T-helper 1 cell (primary cell): ENCODE measurements around the gene PROM2.

Experiments
- DNase-seq, 5 donors: peaks; one replicate each; pipeline ENCODE4 v3.0.0-alpha.2; 2012 to 2020

The PROM2 gene

DNA sequence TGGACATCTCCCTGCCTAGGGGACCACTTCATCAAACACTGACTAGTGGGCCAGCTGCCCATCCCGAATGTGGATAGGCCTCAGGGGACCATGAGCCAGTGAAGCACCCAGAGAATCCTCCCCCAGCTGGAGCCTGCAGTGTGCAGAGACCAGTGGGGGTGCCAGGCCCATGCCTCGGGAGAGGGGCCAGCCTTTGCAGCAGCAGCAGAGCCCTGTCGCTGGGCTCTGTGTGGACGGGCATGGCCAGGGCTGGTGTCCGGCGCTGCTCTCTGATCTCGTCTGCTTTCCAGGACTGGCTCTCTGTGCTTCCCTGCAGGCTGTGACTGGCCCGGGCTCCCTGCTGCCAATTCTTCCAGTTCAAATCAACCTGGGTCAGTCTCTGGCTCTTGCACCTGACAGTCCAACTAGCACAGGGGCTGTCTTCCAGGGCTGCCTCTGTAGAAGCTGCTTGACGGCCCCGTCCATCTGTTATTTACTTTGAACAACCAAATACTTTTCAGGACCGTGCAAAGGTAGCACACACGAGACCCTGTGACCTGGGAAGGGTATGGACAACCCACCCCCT, 34.3 kb downstream of the PROM2 start:
- no peak for DNase-seq

DNA sequence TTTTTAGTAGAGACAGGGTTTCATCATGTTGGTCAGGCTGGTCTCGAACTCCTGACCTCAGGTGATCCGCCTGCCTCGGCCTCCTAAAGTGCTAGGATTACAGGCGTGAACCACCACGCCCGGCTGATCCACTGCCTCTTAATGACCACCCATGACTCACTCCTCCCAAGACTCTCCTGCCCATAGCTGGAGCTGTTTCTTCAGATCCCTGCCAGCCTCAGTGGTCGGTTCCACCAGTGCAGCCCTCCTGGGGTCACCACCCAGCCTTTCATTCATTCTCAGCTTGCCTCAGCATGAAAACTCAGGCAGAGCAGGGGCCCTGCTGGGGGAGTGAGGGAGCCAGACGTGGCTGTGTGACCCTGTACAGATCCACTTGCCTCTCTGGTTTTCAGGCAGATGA, 35.4 kb downstream of the PROM2 start:
- DNase-seq: no peak

DNA sequence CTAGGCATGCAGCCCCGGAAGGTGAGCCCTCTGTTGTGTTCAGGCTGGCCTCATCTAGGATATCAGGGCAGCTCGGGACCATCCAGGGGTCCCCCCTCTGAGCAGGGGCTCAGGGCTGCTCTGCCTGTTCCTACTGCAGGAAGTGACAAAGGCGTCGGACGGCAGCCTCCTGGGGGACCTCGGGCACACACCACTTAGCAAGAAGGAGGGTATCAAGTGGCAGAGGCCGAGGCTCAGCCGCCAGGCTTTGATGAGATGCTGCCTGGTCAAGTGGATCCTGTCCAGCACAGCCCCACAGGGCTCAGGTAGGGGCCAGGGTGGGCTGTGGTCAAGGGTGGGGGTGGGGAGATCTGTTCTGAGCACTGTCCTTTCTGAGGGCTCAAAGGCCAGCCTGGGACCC, 36.0 kb downstream of the PROM2 start:
- no peak for DNase-seq

DNA sequence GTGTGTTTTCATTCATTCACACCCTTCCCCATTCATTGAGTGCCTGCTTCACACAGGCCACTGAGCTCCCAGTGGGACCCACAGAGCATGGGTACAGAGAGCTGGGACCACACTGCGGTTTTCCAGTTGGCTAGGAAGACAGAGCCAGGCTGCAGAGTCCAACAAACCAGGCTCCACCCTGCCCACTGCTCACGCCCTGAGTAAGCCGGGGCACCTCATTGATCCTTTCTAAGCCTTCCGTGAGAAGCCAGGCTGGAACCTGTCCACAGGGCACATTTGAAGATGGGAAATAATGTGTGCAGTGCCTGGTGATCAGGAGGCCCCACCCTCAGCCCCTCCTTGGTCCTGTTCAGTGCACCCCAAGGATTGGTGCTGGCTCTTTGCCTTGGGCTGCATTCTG, 36.4 kb downstream of the PROM2 start:
- DNase-seq: no peak

DNA sequence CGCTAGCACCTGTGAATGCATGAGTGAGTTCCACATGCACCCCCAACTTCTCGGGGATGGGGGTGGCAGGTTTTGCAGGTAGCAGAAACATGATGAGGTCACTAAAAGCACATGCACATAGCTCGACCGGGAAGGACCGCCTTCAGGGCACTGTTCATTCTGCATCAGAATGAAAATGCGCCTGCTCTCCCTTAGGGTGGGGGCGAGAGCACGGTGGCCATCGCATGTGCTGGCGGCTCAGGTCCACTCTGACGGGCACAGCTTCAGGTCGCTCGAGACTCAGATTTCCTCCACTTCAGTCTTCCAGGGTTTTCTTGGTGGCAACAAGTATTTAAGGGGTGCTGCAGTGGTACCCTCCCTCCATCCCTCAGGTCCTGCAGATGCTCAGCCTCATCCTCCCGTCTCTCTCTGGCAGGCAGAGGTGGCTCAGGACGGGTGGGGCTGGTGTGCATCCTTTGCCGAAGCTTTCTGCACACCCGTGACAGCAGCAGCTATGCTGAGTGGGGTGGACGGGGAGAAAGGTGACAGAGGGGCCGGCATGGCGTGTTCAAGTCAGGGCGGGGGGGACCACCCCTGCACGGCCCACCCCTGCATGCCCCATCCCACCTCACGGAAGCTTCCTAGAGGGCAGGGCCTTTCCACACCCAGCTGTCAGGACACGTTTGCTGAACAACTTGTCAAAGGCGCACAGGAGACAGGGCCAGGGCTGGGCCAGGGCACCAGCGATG, 37.7 kb downstream of the PROM2 start:
- no peak for DNase-seq

DNA sequence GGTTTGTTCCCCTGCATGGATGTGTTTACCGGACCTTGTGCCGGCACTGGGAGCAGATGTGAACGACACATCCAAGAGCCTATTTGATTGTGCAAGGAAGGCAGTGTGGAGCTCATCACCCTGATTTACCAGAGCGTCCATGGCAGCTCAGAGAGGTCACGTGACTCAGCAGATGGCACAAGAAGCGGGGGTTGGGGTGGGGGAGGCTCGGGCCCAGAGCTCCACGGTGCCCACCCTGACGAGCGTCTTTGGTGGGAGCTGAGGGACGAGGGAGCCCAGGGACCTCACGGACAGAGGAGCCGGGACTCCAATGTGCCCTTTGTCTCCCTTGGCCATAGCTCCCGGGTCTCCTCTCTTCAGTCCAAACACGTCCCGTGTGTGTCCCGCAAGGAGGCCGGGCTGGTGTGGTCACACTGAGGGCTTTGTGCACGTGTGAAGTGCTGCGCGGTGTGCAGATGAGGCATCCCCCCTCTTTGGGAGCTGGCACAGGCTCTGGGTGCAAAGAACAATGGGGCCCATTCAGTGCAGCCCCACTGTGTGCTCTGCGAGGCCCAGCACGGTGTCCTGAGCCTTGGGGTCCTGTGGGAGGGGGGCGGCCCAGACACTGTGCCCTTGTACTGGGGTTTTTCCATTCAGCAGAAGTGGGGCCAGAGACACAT, 38.4 kb downstream of the PROM2 start:
- no peak for DNase-seq

DNA sequence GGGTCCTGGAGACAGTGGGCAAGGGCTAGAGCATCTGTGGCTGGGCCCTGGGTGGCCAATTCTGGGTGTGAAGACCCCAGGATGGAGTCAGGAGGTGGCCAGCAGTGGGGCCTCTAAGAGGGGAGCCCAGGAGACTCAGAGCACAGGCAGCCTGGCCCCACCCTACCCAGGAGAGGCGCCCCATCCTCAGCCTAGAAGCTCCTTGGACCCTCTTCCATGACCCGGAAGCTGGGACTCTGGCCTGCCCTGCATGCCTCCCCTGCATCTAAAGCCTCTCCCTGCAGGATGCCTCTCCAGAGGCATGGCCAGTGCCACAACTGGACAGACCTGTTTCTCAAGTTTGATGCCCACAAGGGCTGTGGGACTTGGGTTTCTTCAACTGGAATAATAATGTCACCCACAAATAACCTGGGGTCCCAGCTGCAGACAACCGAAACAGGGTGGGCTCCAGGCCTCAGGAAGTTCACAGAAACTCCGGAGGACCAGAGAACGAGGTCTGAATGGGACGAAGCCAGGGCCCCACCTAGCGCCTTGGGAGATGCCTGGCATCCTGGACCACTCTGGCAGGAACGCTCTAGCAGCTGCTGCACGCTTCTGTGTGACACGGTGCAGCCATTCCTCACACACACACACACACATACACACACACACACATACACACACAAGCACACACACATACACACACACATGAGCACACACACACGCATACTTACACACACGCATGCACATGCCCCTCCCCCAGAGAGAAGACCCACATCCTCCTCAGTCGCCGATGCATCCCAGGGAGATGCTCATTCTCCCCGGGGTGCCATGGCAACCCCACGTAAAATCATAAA, 39.3 kb downstream of the PROM2 start:
- DNase-seq: no peak

DNA sequence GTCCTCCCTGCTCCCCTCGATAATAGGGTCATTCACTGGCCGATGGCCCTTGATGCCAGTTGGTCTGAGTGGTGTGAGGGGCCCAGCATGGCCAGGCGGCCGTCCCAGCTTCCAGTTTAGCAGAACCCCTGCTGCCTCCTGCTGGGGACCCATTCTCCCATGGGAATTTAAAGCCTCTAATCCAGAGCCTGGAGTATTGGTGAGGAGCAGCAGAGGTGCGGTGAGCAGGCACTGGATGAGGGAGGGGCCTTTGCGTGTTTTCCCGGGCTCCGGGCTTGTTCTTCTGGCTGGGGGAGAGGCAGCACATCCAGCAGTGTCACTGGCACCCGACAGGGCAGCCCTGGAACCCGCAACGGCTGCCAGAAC, 40.3 kb downstream of the PROM2 start:
- no peak for DNase-seq

DNA sequence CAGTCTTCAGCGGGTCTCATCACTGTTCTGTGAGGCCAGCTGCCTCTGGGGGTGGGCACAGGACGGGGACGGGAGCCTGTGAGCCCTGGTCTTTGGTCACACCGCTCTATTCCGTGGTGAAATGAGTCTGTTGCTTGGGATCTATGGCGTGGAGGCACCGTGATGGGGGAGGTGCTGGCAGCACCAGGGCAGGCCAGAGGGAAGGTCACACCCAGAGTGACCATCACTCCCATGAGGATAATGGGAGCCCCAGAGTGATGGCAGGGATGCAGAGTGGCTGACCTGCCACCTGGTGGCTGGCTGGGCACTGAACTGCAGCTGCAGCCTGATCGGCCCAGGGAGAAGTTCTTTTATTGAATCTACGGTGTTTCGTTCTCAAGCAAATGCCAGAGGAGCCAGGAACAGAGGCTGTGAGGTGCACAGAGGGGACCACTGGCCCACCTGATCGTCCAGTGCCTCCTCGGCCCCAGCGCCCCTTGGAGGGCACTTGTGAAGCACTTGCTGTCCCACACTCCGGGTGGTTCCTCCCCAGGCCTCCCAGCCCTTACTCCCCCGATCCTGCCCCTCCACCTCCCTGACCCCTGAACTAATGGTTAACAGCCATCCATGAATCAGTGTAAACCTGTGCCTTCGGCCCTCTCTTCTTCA, 40.8 kb downstream of the PROM2 start:
- no peak for DNase-seq

DNA sequence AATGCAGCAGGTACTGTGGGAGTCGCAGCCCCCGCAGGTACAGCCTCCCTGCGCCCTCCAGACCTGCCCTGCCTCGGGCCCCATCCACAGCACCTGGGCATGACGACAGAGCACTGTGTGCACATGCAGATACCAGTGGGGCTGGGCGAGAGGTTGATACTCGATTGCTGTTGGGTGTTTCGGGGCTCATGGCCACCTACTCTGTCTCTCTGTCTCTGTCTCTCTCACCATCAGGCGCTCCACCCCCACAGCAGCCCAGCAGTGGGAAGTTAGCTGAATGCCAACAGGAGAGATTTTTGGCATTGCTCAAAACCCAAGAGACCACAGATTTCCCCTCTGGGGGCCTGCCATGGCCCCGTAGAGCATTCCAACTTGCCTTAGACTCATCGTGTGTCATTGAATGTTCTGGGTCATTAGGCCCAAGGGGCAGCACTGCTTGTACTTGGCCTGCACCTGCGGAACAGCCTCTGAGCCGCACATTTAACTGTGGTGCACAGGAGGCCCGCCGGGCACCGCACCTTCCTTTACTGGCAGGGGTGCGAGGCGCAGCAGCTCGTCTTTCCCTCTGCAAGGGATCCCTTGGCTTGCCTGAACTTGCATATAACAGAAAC, 41.7 kb downstream of the PROM2 start:
- no peak for DNase-seq

DNA sequence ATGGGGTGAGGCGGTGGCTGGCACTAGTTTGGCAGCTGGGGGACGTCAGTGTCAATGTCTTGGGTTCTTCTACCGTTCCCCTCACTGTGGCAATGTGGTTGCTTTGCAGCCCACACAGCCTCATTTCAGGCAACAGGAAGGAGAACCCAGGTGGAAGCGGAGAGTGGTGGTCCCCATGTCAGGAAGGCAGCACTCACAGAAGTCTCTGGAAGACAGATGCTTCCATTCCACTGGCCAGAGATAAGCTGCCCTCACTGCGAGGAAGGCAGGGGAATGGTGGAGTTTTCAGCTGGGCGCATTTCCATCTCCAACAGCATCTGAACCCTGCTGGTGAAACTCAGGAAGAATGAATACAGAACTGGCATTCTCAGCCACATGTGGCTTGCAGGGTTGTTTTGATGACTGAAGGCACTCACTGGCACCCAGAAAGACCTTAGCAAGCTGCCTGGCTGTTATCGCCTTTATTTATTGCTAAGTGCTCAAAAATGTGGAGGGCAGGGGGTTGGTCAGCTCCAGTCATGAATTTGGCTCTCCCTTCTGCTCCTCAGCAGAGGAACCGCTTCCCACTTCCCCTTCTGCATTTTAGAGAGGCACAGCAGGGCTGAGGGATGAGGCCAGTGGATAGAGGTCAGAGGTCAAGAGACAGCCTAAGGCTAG, 42.3 kb downstream of the PROM2 start:
- no peak for DNase-seq

DNA sequence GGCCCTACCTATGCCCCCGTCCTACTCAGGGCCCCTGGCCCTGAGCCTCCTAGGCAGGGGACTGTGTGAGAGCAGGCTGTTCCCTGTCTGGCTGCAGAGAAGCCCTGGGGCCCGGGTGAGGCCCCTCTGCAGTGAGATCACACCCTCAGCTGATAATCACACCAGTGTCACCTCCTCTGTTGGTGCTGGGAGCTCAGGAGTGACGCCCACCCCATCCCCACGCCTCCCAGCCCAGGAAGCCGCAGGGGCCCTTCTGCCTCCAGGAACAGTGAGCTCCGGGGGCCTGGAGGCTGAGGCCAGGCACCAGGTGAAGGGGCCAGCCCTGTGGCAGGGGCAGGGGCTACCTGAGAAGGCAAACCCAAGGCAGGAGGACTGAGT, 42.9 kb downstream of the PROM2 start:
- DNase-seq: no peak

DNA sequence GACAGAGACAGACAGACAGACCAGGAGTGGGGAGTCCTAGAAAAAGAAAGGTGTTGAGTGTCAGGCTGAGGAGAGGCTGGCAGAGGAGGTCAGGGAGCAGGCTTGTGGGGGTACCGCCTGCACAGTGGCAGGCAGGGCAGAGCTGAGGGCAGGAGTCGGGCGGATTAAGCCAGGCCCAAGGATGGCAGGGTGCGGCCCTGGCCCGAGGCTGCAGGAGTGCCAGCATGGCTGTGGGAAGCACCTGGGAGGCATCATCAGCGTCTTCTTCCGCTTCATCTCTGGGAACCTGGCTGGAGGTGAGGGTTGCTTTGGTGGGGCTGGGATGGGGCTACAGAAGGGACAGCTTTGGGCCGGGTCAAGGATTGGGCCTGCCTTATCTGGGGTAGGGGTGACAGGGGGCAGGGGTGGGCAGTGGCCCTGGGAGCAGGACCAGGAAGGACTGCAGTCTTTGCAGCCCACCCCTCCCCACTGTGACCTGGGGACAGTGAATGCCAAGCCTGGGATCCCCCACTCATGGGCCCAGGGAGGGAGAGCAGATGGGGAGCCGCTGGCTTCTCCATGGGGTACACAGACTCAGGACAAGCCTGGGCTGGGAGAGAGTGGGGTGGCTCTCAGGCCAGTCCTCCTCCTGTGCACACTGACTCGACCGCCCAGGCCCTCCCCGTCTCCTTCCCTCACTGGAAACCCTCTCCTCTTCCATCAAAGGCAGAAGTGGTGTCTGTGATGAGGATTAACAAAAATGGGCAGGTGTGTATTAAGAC, 43.6 kb downstream of the PROM2 start:
- DNase-seq: no peak

DNA sequence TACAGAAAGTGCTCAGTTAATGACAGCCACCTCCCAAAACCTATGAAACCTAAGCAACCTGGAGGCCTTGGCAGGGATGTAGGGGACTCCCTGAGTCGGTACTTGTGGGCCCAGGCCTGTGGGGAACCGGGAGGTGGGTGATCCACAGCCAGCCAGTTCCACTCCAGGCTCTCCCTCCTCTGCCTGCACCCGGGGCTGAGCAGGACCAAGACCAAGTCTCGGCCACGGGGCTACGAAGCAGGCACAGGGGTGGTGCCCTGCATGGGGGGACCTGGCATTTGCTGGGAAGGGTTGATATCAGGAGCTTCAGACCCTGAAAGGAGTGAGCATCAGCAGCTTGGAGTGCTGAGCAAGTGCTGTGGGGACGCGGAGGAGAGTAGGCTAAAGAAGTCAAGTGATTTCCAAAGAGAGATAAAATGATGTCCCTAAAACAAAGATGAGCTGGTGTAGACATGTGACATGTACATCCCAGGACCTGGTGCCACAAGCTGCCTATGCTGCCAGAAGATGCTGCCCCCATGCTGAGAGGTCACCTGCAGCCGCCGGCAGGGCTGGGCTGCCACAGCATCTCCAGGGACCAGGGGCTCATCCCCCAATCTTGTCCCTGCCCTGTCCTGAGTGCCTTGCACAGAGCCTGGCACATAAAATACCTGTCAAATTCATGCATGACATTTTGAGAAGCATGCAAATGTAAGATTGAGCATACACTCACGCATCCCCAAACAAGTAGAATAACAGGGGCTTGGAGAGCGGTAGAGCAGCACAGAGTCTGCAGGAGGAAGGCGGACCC, 44.4 kb downstream of the PROM2 start:
- no peak for DNase-seq

DNA sequence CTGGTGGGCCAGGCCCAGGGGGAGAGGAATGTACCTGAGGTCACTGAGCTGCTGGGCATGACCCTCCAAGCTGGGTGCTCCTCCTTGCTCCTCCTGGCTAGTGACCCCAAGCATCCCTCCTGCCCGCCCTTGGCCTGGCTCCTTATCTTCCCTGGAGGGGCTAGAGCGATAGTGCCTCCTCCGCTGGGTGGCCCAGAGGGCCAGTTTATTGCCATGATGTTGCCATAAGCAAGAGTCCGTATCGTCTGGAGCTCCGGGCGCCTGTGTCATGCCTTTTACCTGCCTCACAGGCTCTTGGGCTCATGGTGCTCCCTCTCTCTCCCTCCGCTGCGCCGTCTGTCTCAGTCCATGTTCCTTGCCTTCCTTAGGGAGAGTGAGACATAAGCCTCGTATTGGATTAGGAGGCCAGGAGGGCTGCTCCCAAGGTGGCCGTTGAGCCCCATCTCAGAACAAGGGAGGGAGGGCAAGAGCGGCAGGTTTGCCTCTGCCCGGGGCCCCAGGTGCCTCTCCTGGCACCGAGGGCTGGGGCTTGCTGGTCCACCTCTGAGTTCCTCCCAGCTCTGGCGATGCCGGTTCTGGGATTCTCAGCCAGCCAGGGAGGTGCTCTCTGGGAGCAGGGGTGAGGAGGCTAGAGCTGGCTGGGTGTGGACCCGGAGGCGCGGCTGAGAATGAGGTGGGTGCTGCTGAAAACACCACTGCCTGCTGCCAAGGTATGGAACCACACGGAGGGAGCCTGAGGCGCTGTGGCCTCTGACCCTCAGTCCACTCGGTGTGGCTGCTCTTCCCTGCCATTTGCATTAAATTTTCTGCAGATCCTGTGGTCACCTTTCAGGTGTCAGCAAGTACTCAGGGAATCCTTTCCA, 45.5 kb downstream of the PROM2 start:
- DNase-seq: no peak

DNA sequence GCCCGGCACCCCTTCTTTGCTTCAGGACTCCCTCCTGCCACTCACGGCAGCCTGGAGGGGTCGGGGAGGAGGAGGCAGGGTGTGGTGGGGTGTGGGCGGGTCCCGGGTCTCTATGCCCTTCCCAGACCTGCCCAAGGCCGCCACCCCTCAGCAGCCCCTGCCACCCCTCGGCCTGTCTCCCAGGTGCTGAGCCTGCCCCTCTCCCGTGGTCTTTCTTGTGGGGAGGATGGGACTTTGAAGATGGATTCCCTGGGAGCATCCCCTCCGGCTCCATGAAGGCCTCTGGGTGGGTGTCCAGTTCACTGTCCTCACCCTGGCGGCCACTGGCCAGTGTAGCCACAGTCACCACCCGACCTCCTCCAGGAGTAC, 46.1 kb downstream of the PROM2 start:
- DNase-seq: no peak

DNA sequence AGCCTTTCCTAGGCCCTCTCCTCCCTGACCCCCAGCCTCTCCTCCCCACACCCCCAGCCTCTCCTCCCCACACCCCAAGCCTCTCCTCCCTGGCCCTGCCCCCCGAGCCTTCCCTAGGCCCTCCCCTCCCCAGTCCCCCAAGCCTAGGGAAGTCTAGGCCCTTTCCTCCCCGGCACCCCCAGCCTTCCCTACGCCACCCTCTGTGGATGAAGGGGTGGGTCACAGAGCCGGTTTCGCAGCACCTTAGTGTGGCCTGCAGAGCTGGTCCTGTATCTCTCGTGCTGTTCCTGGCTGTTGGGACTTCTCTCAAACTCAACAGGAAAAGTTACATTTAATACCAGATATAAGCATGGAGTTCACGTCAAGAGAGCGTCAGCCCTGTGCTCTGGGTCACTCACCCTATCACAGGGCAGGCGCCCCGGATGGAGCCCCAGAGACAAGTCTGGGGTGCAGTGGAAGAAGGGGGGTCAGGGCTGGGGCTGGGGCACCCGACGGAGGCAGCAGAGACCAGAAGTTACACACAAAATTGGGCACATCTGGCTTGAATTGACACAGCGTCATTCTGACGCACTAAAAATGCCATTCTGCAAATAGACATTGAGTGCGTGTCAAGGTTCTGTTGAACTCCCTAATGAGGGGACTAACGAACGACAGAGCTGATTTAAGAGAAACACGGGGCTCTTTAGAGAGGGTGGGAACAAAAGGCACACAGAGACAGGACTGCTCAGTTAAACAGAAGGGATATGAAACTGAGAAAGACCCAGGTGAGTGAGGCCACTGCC, 46.9 kb downstream of the PROM2 start:
- DNase-seq: no peak

DNA sequence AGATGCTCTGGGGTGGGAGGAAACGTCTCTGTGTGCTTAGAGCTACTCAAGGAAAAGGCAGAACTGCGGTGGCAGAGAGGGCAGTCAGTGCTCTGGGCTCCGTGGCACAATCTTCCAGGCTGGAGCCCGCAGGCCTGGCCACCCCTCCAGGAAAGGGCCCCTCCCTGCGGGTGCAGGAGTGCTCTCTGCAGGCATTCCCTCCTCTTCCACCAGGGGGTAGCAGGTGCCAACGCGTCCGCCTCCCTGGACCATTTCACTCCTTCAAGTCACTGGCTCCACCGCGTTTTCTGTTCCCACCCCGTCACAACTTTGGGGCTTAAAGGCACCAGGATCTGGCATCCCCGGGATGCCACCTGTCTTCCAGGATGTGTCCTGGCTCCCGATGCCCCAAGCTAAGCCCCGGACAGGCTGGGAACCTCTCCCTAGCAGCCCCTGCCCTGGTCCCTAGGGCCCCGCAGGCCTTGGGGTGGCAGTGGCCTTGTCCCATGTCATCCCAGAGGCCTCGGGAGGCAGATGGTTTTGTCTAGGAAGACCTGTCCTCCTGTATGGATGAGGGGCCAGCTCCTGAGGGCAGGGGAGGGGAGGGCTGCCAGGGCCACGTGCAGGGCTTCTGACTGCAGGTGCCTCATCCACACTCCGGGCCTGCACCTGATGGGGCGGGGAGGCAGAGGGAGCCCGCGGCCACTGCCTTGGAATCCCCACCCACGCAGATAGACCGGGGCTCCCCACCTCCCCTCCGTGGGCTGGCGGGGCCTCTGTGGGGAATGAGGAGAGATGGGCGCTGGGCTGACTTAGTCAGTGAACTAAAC, 49.3 kb downstream of the PROM2 start:
- DNase-seq: no peak
